Duodenal mucosa (tissue), 2 donors: ENCODE data around the gene OSER1.

Experiments
- H3K27ac ChIP-seq: one replicate; pipeline ENCODE4 v1.7.0; 2013; ENCODE audit warnings: low read depth, low read length
- H3K27me3 ChIP-seq, 2 donors: one replicate each; pipeline ENCODE4 v1.7.0; 2013; ENCODE audit warnings: low read length in 2 of 2, control low read depth in 1 of 2; ENCODE audit not compliant: insufficient read depth in 2 of 2, control insufficient read depth in 1 of 2
- H3K36me3 ChIP-seq, 2 donors: one replicate each; pipeline ENCODE4 v1.7.0; 2013; ENCODE audit warnings: low read length in 2 of 2, control low read depth in 1 of 2; ENCODE audit not compliant: insufficient read depth in 2 of 2, control insufficient read depth in 1 of 2
- H3K4me1 ChIP-seq, 2 donors: one replicate each; pipeline ENCODE4 v1.7.0; 2013; ENCODE audit warnings: low read length in 2 of 2, control low read depth in 1 of 2; ENCODE audit not compliant: insufficient read depth in 2 of 2, control insufficient read depth in 1 of 2
- H3K4me3 ChIP-seq, 2 donors: one replicate each; pipeline ENCODE4 v1.7.0; 2013; ENCODE audit warnings: low read length in 2 of 2, low read depth in 1 of 2
- H3K9ac ChIP-seq, 2 donors: one replicate each; pipeline ENCODE4 v1.7.0; 2013; ENCODE audit warnings: low read length in 2 of 2, low read depth in 1 of 2
- H3K9me3 ChIP-seq, 2 donors: one replicate each; pipeline ENCODE4 v1.7.0; 2013; ENCODE audit warnings: low read length in 2 of 2, control low read depth in 1 of 2; ENCODE audit not compliant: control insufficient read depth in 1 of 2

The OSER1 gene

GRCh38 chr20:44153636-44154043, 56.9 kb downstream of the OSER1 start:
- H3K36me3 ChIP-seq, result no peaks in the 10 kb centered on the region
- H3K4me3 ChIP-seq, result no peak overlapping the region
- H3K9ac ChIP-seq, result no peak overlapping the region
- H3K9me3 ChIP-seq, result no peaks in the 10 kb centered on the region
- H3K4me1 ChIP-seq, result no peaks in the 10 kb centered on the region
- no peak overlapping the region for H3K27ac ChIP-seq
- no peaks in the 10 kb centered on the region for H3K27me3 ChIP-seq

GRCh38 chr20:44151621-44152416, 58.8 kb downstream of the OSER1 start:
- Histone ChIP-seq H3K27ac (no peak overlapping the region), H3K9me3 (no peaks in the 10 kb centered on the region), H3K36me3 (no peaks in the 10 kb centered on the region), H3K27me3 (no peaks in the 10 kb centered on the region), H3K4me3 (no peak overlapping the region), H3K9ac (no peak overlapping the region), H3K4me1 (no peaks in the 10 kb centered on the region)

GRCh38 chr20:44146272-44146671, 64.3 kb downstream of the OSER1 start:
- Histone ChIP-seq H3K9ac (no peak overlapping the region), H3K36me3 (no peaks in the 10 kb centered on the region), H3K4me1 (no peaks in the 10 kb centered on the region), H3K9me3 (no peaks in the 10 kb centered on the region), H3K27ac (no peak overlapping the region), H3K4me3 (no peak overlapping the region), H3K27me3 (no peaks in the 10 kb centered on the region)
